ENCODE data around the gene FBXO8.
A peak's percentile ranks its signal among the peaks of the same experiment; 100 is the strongest.
"Not testable (repeated sequence)": the region's sequence is repeated elsewhere in the genome, so short reads cannot be mapped to it uniquely, and the experiment has no call there.

FBXO8 gene

DNA sequence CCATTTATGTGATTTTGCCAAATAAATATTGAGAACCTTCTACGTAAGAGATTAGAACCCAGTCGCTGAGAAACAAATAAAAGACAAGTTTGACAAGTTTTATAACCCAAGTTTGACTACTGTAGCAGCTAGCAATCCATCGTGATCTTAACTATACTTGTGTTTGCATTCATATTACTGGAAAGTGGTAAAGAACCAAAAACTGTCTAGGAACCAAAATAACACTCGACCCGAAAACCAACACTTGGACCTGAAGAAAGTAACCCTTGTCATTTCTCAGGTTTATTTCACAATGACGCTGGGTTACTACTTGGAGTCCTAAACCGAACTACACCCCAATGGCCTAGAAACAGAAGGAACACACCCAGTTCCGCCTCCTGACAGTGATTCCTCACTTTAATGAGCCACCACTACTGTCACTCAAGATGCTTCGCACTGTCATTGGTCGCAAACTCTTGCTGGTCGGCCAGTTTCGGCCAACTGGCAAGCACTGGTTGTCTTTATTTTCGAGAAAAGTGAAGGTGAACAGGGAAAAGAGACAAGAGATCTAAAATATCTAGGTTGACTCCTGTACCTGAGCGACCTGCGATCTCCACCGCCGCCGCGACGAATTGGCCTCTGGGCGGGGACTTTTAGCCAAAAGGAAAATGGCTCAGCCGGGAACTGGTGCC, 496 bp downstream of the FBXO8 start:
- DNase-seq = peak; percentile 76

DNA sequence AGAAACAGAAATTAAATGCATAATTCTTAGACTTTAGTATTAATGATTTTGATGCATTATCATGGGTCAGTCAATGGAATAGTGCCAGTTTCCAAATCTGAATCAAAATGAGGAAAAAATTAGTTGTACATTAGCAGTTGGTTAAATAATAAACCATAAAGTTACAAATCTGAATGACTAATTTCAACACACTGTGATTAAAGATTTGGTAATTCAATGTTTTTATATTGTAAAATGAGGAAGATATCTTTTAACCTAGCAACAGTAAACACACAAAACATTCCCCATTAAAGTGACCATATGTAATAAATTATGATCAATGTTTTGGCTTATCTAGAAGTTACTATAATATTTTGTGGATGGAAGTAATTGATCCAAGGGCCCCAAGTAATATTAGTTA, 1.6 kb downstream of the FBXO8 start:
- DNase-seq = no peak

DNA sequence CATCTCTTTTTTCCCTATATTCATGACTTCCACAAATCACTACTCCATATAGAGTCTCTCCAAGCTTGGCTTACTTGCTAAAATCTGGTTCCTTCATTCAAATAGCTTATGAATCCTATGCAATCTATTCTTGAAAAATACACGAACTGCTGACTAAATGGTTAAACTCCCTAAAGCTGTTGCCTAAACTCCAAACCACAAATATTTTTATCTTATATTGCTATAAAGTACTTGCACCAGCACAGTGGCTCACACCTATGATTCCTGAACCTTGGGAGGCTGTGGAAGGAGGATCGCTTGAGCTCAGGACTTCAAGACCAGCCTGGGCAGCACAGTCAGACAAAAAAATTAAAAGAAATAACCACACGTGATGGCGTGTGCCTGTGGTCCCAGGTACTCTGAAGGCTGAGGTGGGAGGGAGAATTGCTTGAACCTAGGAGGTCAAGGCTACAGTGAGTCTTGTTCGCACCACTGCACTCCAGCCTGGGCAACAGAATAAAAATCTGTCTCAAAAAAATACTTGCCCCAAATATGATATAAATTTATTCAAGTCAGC, 2.2 kb downstream of the FBXO8 start:
- no peak for DNase-seq

DNA sequence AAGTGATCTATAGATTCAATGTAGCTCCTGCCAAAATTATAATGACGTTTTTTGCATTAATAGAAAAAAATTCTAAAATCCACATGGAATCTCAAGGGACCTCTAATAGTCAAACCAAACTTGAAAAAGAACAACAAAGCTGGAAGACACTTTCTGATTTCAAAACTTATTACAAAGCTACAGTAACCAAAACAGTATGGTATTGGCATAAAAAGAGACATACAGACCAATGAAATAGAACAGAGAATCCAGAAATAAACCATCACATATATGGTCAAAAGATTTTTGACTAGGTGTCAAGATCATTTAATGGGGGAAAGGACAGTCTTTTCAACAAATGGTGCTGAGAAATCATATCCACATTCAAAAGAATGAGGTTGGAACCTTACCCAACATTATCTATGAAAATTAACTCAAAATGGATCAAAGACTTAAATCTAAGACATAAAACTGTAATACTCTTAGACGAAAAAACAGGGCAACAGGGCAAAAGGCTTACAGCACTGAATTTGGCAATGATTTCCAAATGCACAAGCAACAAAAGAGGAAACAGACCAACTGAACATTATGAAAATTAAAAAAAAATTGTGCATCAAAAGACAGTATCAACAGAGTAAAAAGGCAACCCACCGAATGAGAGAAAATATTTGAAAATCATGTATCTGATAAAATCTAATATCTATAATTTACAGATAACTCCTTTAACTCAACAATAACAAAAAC, 3.9 kb downstream of the FBXO8 start:
- no peak for DNase-seq

DNA sequence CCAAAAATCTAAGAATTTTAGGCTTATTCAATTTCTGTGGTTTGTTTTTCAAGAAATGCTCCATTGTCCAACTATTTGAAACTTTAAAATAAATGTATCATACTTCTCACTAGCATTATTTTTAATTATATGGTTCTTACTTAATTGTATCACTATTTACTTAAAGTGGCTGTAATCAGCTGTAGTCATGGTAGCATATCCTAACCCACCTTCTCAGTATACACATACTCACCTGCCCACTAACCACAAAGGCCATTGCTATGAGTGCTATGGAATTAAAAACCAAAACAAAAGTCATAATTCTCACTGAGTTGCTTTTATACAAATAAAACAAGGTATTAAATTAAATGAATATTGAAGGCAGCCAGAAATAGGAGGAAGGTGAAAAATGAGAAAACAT, 5.0 kb downstream of the FBXO8 start:
- DNase-seq = no peak

DNA sequence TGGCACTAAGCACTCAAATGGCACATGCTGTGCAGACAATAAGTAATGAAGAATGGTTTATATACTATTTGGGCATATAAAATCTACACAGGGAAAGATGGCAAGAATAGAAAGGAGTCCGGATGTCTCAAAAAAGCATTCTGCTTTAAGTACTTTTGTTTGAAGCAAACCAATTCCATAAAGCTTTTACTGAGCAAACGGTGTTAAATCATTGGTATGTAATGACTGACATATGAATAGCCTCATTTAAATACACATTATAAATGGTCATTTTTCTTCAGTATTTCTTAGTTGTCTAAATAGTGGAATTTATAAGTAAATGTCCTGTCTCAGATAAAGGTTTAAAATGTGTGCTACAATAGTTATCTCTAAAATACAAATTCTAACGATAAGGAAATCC, 6.0 kb downstream of the FBXO8 start:
- no peak for DNase-seq

DNA sequence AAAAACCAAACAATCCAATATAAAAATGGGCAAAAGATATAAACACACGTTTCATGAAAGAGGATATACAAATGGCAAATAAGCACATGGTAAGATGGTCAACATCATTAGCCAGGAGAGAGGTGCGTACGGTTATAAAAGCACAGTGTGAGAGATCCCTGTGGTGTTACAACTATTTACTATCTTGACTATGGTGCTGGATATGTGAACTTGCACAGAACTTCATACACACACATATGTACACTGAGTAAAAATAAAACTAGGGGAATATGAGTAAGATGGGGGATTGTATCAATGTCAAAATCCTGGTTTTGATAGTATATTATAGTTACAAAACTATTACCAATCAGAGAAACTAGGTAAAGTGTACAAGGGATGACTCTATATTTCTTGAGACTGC, 8.4 kb downstream of the FBXO8 start:
- no peak for DNase-seq

DNA sequence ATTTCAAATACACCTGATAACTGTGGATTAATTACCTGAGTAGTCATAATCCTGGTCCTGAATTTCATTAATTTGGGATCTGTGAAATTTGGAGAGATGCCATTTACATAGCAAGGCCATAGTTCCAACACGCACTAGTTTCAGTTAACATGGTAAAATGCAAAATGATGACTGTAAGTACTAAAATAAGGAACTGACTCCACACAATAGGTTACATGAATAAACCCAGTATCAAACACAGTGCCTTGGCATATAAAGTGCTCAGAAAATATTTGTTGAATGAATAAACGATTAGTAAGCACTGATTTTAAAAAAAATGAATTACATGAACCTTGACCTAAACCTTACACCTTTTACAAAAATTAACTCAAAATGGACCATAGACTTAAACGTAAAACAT, 9.0 kb downstream of the FBXO8 start:
- DNase-seq = no peak

DNA sequence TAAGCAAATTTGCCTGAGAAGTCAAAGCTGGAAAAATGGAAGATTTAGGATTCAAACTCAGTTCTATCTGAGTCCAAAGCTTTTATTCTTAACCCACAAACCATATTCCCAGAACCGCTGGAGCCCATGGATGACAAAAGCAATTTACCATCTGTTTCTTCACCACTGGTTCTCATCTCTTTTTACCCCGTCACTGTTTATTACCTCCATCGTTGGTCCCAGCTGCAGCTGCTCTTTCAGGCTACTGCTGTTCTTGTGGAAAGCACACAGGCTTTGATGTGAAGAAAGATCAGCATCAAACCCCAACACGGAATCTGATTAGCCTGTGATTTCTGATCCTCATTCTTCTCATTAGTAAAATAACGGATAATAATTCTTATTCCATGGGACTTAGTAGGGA, 9.5 kb downstream of the FBXO8 start:
- DNase-seq = peak; percentile 16

DNA sequence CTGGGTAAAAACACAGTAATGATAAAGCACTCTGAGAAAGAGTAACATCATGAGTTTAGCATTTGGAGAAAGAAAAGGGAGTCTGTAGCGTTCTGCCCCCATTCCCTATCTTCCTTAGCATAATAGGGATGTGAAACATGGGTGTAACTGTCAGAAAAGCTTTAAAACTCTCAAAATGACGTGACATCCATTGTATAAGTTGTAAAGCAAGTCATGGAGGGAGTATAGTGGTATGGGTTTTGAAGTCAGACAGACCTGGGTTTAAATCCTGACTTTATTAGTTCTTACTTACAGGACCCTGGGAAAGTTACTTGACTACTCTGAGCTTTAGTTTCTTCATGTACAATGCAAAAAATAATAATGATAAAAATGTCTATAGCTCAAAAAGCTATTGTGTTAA, 17.1 kb downstream of the FBXO8 start:
- DNase-seq = no peak

DNA sequence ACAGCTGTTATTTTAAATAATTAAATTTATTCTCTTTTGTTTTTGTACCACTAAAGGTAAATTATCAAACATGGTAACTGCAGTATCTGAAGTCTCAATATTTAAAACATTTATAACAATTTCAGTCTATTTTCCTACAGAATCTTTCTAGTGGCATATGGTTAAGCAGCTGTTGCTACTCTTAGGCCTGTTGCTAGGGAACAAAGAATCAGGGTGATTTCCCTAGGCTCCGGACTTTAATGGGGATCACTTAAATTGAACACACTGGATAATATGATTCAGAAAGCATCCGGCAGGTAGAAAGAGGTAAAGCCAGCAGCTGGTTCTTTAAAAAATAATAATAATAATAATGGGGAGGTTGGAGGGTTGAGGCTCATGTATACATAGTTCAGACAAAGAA, 17.6 kb downstream of the FBXO8 start:
- DNase-seq = peak; percentile 37

DNA sequence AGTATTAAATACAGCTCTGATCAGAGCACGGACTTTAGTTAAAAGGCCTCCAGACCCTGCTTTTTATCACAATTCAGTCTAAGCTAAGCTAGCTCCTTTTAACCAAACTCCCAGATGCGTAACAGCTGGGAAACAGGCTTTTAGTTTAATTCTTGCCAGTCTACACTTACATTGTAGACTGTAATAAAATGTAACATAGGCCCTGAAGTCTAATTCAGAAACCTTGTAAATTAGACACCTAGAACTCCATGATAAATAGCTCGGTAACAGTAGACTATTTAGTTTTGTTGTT, 20.1 kb downstream of the FBXO8 start:
- DNase-seq = no peak

DNA sequence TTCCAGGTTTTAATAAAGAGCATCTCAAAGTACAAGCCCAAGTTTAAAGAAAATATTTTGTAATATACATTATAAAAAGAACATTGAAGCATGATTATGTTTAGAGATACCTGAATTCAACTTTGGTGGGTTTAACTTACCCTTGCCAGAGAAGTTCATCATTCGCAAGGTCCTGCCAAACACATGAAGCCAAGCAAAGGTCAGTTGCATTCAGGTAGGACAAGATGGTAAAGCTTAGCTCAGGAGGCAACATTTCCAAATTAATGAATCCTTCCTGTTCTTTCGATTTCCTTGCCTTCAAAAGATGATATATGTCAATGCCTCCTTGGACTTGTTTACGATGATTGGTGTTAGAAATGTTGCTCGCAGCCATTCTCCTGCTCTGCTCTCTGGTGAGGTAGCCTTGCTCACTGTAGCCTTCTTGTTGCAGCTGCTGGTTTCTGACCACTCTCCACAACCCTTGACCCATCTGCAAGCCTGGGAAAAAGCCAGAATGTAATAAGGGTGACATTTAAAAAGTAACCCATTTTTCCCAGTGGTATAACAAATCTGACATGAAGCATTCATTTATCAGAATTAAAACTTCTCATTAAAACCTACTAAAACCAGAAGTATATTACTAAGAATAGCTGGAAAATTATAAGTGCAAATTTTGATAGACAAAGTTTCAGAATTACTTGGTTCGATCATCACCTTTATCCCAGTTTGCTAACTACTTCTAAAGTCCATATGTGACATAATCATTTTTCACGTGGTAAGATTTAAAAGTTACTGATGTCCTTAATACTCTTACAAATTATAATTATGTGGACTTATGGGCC, 20.6 kb downstream of the FBXO8 start:
- no peak for DNase-seq

DNA sequence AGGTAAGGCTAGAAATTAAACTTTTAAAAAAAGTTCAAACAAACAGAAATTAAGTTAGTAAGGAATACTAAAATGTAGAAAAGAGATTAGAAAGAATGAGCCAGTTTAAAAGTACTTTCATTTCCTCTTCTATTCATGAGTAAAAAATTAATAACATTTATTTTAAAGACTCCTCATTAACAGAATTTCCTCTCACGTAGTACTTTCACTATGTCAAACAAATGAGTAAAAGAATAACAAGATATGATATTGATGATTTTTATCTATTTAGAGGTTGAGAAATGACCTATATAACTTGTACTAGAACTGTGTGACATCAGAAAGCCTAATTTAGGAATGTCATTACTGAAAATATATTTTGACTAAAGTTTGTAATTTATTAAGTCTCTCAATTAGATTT, 22.0 kb downstream of the FBXO8 start:
- not testable (repeated sequence) for DNase-seq

DNA sequence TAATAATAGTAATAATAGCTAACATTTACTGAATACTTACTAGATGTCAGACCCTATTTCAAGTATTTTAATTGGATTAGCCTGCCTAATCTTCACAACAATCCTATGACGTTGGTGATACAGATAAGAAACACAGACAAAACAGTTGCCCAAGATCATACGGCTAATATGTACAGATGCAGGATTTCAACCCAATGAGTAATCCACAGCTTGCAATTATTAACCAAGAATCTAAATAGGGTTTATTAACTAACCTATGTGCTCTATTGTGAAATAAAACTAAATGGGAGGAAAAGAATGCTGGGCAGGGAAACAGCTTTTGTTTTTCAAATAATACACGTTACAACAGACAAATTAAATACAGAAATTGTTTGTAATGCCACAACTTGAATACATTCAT, 23.4 kb downstream of the FBXO8 start:
- DNase-seq = no peak

DNA sequence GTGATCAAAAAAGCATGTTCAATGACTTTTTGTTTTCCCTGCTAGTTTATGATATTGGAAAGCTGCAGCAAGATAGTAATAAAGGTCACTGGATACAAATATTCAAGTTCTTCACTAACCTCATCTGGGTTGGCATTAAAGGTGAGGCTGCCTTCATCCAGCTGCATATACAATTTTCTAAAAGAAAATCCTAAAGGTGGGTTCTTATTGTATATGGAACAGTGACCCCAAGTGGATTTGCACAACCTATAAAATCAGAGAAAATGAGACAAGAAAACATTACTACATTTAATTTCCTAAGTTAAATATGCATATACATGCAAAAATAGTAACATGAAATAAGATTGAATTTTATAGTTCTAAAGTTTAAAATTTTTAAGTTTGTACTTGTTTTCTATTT, 23.9 kb downstream of the FBXO8 start:
- DNase-seq = no peak

DNA sequence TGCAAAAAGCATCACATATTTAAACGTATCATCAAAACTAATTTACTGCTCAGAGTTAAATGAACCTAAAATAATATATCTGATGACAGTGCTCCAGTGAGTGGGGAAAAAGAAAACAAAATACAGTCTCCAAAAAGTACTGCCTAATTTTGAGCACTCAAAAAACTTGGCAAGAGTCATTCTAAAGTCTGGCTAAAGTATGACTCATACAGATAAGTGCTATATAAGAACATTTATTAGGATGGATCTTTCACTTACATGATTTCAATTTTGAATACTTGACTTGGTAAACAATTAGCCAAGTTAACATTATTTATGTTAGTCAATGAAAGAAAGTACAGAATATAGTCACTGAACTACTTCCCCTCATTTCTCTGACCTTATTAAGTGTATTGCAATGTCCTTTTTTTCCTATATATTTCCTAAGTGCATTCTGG, 27.2 kb downstream of the FBXO8 start:
- no peak for DNase-seq

DNA sequence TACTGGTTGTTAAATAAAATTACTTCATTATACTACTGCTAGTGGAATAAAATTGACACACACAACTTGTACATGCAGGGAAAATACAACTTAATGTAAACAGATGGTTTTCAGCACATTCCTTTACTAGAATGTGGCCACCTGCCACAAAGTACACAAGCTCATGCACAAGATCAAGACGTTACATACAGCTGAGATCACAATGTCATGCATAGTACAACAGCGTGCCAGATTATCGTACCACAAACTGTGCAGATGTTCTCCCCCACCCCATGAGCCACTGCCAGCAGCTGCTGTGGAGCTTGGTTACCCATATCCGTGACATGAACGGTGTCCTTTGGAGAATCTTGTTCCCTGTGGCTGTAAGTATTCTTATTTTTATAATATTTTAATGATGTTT, 27.7 kb downstream of the FBXO8 start:
- DNase-seq = peak; percentile 26

DNA sequence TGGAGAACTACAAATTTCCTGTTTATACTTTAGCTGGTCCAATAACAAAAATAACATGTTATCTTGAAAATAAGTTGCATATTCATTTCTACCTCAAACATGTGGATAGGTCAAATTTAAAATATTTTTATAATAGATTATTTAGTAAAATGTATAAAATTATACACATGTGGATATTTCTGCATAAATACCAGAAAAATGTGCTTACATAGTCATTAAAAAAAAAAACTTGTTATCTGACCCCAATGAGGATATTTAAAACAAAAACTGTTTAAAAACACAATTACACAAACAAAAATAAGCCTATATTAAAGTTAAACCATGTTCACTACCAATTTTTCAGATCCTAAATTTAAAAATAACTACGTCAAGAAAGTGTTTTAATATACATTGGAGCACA, 28.1 kb downstream of the FBXO8 start:
- no peak for DNase-seq

DNA sequence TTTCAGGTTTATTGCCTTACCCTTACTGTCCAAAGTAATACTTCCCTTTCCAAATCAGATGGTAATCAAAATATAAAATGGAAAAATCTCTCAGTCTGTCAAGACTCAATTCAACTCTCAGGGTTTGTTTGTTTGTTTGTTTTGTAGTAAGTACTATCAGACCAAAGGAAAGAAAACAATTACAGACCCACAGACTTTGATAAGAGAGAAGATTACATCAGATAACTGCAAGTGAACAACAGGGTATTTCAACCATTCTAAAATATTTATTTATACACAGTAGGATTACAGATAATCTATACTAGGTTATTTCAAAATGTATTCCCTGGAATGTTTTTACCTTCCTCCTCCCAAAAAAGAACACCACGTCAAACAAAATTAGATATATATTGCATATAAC, 28.9 kb downstream of the FBXO8 start:
- no peak for DNase-seq

DNA sequence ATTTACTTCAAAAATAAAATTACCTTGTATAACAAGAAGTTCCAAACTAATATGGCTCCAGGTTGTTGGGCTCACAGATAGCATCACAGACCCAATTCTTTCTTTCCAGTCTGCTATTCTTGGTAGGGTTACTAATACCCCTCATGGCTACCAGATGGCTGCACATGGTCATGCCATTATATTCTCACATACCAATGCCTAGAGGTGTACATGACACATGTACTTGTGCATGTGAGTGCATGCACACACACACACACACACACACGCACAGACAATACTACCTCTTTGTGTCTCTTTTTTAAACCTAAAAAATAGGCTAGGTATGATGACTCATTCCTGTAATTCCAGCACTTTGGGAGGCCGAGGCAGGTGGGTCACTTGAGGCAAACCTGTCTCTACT, 31.1 kb downstream of the FBXO8 start:
- no peak for DNase-seq

DNA sequence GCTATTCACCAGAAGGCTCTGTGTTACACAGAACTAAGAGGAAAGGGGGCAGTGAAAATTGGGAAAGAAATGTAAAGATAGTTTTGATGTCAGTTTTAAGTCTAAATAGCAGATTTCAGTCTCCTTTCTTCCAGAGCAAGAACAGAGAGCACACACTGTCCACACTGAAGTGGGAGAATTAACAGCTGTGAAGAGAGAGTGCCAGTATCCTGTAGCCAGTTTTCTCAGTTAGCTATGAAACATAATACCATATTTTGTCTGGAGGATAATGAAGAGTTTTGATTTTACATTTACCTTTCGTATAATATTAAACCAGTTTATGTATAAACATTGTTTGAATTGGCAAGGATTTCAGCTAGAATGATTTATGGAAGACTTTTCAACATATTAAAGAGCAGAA, 35.1 kb downstream of the FBXO8 start:
- DNase-seq = no peak

DNA sequence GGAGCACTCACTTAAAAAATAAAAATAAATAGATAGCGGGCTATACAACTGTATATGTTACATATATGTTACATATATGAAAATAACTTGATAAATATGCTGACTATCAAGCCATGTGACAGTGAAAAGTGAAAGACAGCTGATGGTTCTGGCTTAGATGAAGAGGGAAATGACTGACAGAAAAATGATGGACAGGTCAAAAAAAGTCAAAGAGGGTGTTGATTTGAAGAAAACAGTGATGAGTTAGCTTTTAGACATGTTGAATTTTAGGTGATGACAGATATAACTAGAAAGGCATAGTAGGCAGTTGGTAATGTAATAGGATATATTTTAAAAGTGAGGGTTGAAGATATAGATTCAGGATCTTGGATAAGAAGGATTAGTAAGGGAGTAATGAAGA, 37.8 kb downstream of the FBXO8 start:
- no peak for DNase-seq

DNA sequence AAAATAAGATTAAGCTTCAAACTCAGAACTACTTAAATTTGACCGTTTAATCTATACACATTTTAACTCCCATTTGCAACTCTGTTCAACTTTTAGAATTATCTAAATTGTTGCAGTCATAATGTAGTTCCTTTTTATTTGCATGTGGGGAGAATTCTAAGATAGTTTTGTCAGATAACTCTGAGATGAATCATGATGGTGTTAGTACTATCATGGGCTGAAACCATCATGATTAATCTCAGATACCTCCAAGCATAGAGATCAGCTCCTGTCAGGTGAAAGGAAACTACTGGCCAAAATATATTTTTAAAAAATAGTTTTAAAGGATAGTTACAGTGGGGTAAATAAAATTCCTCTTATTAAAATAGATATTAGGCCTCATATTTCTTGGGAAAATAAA, 39.0 kb downstream of the FBXO8 start:
- no peak for DNase-seq

All from NCI-H1694 (cell line).